ENCODE measurements around the gene F11R. TPM values are rescaled to one million over a fixed set of nuclear protein-coding genes. Genes with fewer than 3 reads are reported as not detected.
"Not testable (repeated sequence)": the region's sequence is repeated elsewhere in the genome, so short reads cannot be mapped to it uniquely, and the experiment has no call there.

The F11R gene
- total and polyA plus RNA-seq, 2 donors (not counting 1 experiment from before 2014, with no cell fraction given): 0.50 to 0.66 TPM

DNA sequence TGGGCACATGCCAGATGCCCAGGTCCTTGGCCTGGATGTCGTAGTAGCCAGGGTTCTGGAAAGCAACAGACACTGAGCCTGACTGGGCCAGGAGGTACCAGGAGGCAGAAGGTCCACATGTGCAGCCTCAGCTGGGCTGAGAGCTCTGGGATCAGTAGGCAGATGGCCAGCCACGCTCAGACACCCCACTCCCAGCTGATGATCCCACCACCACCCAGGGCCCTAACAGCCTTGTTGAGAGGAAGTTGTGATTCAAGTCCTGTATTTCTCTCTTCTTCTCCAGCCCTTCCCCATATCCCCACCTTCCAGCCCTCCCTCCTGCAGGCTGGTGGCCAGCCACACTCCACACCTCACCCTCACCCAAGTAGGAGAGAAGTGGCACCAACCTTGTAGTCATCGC, 70.3 kb downstream of the F11R start:
- no peak overlapping the region for H3K27ac ChIP-seq (ENCODE audit: insufficient read depth, low read length)
- H4K20me1 ChIP-seq (ENCODE audit: control insufficient read depth, extremely low read depth, insufficient read depth, low read length): no peaks in the 10 kb centered on the region

GRCh38 chr1:160949881-160950280, 71.1 kb downstream of the F11R start:
- TF ChIP-seq EZH2 (IDR thresholded peaks at IDR 0.05; ENCODE audit: low read length, missing control alignments): no peak
- Histone ChIP-seq H3K36me3 (ENCODE audit: control insufficient read depth, insufficient read depth, low read length) (no peaks in the 10 kb centered on the region), H3K4me1 (ENCODE audit: control insufficient read depth, extremely low read depth, insufficient read depth, low read length) (no peaks in the 10 kb centered on the region), H3K9me3 (ENCODE audit: control insufficient read depth, insufficient read depth, low read depth, low read length) (no peaks in the 10 kb centered on the region), H3K79me2 (ENCODE audit: control insufficient read depth, insufficient read depth, low read length) (no peaks in the 10 kb centered on the region), H3K27me3 (ENCODE audit: control insufficient read depth, insufficient read depth, low read length) (no peaks in the 10 kb centered on the region), H3K9ac (ENCODE audit: insufficient read depth, low read length) (no peak overlapping the region), H4K20me1 (ENCODE audit: control insufficient read depth, extremely low read depth, insufficient read depth, low read length) (no peaks in the 10 kb centered on the region), H3K4me2 (ENCODE audit: extremely low read depth, insufficient read depth, low read length) (no peak overlapping the region), H2AFZ (ENCODE audit: low read length) (no peak overlapping the region), H3K4me3 (replicated peaks in 1 of 4; ENCODE audit: control extremely low read depth in 1 of 4, insufficient read depth in 1 of 4, low read depth in 3 of 4, low read length in 4 of 4) (no peak overlapping the region), H3K27ac (ENCODE audit: insufficient read depth, low read length) (no peak overlapping the region)
- no peak for DNase-seq (ENCODE audit: low read depth in 2 of 2)

More for the DNA sequence above, 70.3 kb downstream of the F11R start:
- Histone ChIP-seq H3K27me3 (ENCODE audit: control insufficient read depth, insufficient read depth, low read length) (no peaks in the 10 kb centered on the region), H3K36me3 (ENCODE audit: control insufficient read depth, insufficient read depth, low read length) (no peaks in the 10 kb centered on the region), H3K4me2 (ENCODE audit: extremely low read depth, insufficient read depth, low read length) (no peak overlapping the region), H3K4me3 (replicated peaks in 1 of 4; ENCODE audit: control extremely low read depth in 1 of 4, insufficient read depth in 1 of 4, low read depth in 3 of 4, low read length in 4 of 4) (no peak overlapping the region), H3K4me1 (ENCODE audit: control insufficient read depth, extremely low read depth, insufficient read depth, low read length) (no peaks in the 10 kb centered on the region), H3K9ac (ENCODE audit: insufficient read depth, low read length) (no peak overlapping the region), H3K9me3 (ENCODE audit: control insufficient read depth, insufficient read depth, low read depth, low read length) (no peaks in the 10 kb centered on the region), H2AFZ (ENCODE audit: low read length) (no peak overlapping the region), H3K79me2 (ENCODE audit: control insufficient read depth, insufficient read depth, low read length) (no peaks in the 10 kb centered on the region)
- TF ChIP-seq EZH2 (IDR thresholded peaks at IDR 0.05; ENCODE audit: low read length, missing control alignments) (no peak), CTCF (conservative IDR thresholded peaks at IDR 0.05 in 1 of 2, IDR thresholded peaks at IDR 0.05 in 1 of 2; ENCODE audit: low read depth in 1 of 2, low read length in 2 of 2) (no peak)
- no peak for DNase-seq (ENCODE audit: low read depth in 2 of 2)

- not testable (repeated sequence) for H2AFZ ChIP-seq (ENCODE audit: low read length); H3K9ac ChIP-seq (ENCODE audit: insufficient read depth, low read length); H3K27ac ChIP-seq (ENCODE audit: insufficient read depth, low read length); H4K20me1 ChIP-seq (ENCODE audit: control insufficient read depth, extremely low read depth, insufficient read depth, low read length); H3K36me3 ChIP-seq (ENCODE audit: control insufficient read depth, insufficient read depth, low read length); H3K9me3 ChIP-seq (ENCODE audit: control insufficient read depth, insufficient read depth, low read depth, low read length); H3K79me2 ChIP-seq (ENCODE audit: control insufficient read depth, insufficient read depth, low read length); DNase-seq (ENCODE audit: low read depth in 2 of 2); H3K4me1 ChIP-seq (ENCODE audit: control insufficient read depth, extremely low read depth, insufficient read depth, low read length); H3K27me3 ChIP-seq (ENCODE audit: control insufficient read depth, insufficient read depth, low read length); H3K4me2 ChIP-seq (ENCODE audit: extremely low read depth, insufficient read depth, low read length); H3K4me3 ChIP-seq (replicated peaks in 1 of 4; ENCODE audit: control extremely low read depth in 1 of 4, insufficient read depth in 1 of 4, low read depth in 3 of 4, low read length in 4 of 4)
These were observed 71.6 kb downstream of the F11R start for GRCh38 chr1:160949216-160949880.

- H3K4me2 ChIP-seq (ENCODE audit: extremely low read depth, insufficient read depth, low read length); H3K27ac ChIP-seq (ENCODE audit: insufficient read depth, low read length): not testable (repeated sequence)
These were observed 73.7 kb downstream of the F11R start for GRCh38 chr1:160947174-160947759.

DNA sequence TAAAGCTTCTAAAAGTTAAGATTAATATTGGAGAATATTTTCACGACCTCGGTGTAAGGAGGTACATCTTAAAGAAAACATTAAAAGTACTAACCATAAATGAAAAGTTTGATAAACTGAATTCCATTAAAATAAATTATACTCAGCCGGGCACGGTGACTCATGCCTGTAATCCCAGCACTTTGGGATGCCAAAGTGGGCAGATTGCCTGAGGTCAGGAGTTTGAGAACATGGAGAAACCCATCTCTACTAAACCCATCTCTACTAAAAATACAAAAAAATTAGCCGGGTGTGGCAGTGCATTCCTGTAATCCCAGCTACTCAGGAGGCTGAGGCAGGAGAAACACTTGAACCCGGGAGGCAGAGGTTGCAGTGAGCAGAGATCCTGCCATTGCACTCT, 75.1 kb downstream of the F11R start:
- not testable (repeated sequence) for H3K4me3 ChIP-seq (replicated peaks in 1 of 4; ENCODE audit: control extremely low read depth in 1 of 4, insufficient read depth in 1 of 4, low read depth in 3 of 4, low read length in 4 of 4); H3K9me3 ChIP-seq (ENCODE audit: control insufficient read depth, insufficient read depth, low read depth, low read length); H3K27ac ChIP-seq (ENCODE audit: insufficient read depth, low read length); H3K9ac ChIP-seq (ENCODE audit: insufficient read depth, low read length); H3K79me2 ChIP-seq (ENCODE audit: control insufficient read depth, insufficient read depth, low read length); H3K4me1 ChIP-seq (ENCODE audit: control insufficient read depth, extremely low read depth, insufficient read depth, low read length); H4K20me1 ChIP-seq (ENCODE audit: control insufficient read depth, extremely low read depth, insufficient read depth, low read length); H3K4me2 ChIP-seq (ENCODE audit: extremely low read depth, insufficient read depth, low read length); H3K36me3 ChIP-seq (ENCODE audit: control insufficient read depth, insufficient read depth, low read length); H3K27me3 ChIP-seq (ENCODE audit: control insufficient read depth, insufficient read depth, low read length); H2AFZ ChIP-seq (ENCODE audit: low read length); DNase-seq (ENCODE audit: low read depth in 2 of 2)

More at GRCh38 chr1:160947174-160947759, 73.7 kb downstream of the F11R start:
- not testable (repeated sequence) for H3K36me3 ChIP-seq (ENCODE audit: control insufficient read depth, insufficient read depth, low read length); DNase-seq (ENCODE audit: low read depth in 2 of 2); H4K20me1 ChIP-seq (ENCODE audit: control insufficient read depth, extremely low read depth, insufficient read depth, low read length); H3K9me3 ChIP-seq (ENCODE audit: control insufficient read depth, insufficient read depth, low read depth, low read length); H3K4me3 ChIP-seq (replicated peaks in 1 of 4; ENCODE audit: control extremely low read depth in 1 of 4, insufficient read depth in 1 of 4, low read depth in 3 of 4, low read length in 4 of 4); H3K79me2 ChIP-seq (ENCODE audit: control insufficient read depth, insufficient read depth, low read length); H2AFZ ChIP-seq (ENCODE audit: low read length); H3K4me1 ChIP-seq (ENCODE audit: control insufficient read depth, extremely low read depth, insufficient read depth, low read length); H3K9ac ChIP-seq (ENCODE audit: insufficient read depth, low read length); H3K27me3 ChIP-seq (ENCODE audit: control insufficient read depth, insufficient read depth, low read length)

Data from fibroblast of lung (primary cell).